Omental fat pad (tissue), 4 donors: ENCODE data around the gene CD58. TPM values are rescaled to one million over a fixed set of nuclear protein-coding genes. Genes with fewer than 3 reads are reported as not detected.

Experiments used
- ATAC-seq: fragments of 150-250 bp; one replicate; pipeline ENCODE4 v1.9.1; 2016; ENCODE audit warnings: mild to moderate bottlenecking, moderate library complexity; ENCODE audit not compliant: low FRiP score
- DNase-seq: peaks from one replicate; pipeline ENCODE4 v3.0.0-alpha.2; 2019; ENCODE audit warnings: low spot score
- total RNA-seq, 4 donors: library from RNA; depleted of rRNA; stranded (reverse); fragments of >200 nt; gene quantifications; one replicate each; pipeline ENCODE4 v1.1.0, GENCODE V29; 2016
- TF ChIP-seq, protein P1 (sequence below), 3 donors: fragments of 450-650 bp; IDR thresholded peaks; one replicate each; pipeline ENCODE4 v1.5.1; 2016 to 2017; ENCODE audit warnings: antibody characterized with exemption in 3 of 3, mild to moderate bottlenecking in 3 of 3, moderate library complexity in 2 of 3

The CD58 gene
- total RNA-seq, 4 donors from 2014 or later, result 23.8 to 53.4 (median 27.1) TPM

- ATAC-seq (no peak), DNase-seq (no peak)
- TF ChIP-seq, protein P1, sequence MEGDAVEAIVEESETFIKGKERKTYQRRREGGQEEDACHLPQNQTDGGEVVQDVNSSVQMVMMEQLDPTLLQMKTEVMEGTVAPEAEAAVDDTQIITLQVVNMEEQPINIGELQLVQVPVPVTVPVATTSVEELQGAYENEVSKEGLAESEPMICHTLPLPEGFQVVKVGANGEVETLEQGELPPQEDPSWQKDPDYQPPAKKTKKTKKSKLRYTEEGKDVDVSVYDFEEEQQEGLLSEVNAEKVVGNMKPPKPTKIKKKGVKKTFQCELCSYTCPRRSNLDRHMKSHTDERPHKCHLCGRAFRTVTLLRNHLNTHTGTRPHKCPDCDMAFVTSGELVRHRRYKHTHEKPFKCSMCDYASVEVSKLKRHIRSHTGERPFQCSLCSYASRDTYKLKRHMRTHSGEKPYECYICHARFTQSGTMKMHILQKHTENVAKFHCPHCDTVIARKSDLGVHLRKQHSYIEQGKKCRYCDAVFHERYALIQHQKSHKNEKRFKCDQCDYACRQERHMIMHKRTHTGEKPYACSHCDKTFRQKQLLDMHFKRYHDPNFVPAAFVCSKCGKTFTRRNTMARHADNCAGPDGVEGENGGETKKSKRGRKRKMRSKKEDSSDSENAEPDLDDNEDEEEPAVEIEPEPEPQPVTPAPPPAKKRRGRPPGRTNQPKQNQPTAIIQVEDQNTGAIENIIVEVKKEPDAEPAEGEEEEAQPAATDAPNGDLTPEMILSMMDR (IDR thresholded peaks at IDR 0.05), result no peak
These were observed 73.9 kb downstream of the CD58 start for GRCh38 chr1:116496898-116497297.

DNA sequence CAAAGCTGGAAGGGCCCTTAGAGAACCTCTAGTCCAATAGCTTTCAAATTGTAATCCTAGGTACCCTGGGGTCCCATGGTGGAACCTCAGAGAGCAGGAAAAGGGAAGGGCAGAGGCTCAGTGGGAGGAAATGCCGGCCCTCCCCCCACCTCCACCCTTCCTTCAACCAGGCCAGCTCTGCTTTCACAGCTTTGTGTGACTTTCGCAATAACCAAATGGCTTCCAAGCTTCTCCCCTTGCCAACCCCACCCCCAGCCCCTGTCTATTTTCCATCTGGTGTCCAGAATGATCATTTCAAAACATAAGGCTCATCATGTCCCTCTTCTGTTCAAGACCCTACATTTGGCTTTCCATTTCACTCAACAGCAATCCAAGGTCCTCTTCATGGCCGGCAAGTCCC, 74.4 kb downstream of the CD58 start:
- no peak for ATAC-seq
- TF ChIP-seq, protein P1 (IDR thresholded peaks at IDR 0.05), result no peak
- DNase-seq, result no peak

DNA sequence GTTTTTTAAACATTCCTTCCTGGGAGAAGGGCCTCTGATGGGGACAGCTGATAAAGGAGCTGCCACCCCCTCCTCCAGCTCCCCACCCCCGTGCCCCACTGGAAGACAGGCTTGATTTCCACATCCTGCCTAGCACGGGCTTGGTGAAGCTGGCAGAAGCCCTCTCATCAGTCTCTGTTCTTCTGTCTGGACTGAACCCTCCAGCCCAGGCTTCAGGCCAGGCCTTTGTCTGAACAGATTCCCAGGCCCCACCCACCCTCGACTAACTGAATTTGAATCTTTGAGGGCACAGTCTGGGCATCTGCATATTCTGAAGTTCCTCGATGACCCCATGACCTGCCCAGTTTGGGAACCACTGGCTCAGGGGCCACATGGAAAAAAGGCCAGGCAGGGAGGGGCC, 75.3 kb downstream of the CD58 start:
- ATAC-seq, result no peak
- DNase-seq, result no peak
- TF ChIP-seq, protein P1 (IDR thresholded peaks at IDR 0.05), result no peak

- ATAC-seq (no peak), DNase-seq (no peak)
- TF ChIP-seq, protein P1 (IDR thresholded peaks at IDR 0.05), result no peak
These were observed 76.1 kb downstream of the CD58 start for GRCh38 chr1:116494745-116495144.

- TF ChIP-seq, protein P1 (IDR thresholded peaks at IDR 0.05), result no peak
- ATAC-seq, result no peak
- no peak for DNase-seq
These were observed 76.5 kb downstream of the CD58 start for GRCh38 chr1:116494353-116494692.

- TF ChIP-seq, protein P1 (IDR thresholded peaks at IDR 0.05), result no peak
- DNase-seq (no peak), ATAC-seq (no peak)
These were observed 77.1 kb downstream of the CD58 start for GRCh38 chr1:116493484-116494352.

- DNase-seq, result no peak
- TF ChIP-seq, protein P1 (IDR thresholded peaks at IDR 0.05), result no peak
- ATAC-seq, result no peak
These were observed 77.8 kb downstream of the CD58 start for GRCh38 chr1:116493036-116493435.
